ENCODE measurements around the gene NSMCE4A.
"Not testable (repeated sequence)": the region's sequence is repeated elsewhere in the genome, so short reads cannot be mapped to it uniquely, and the experiment has no call there.

Gene NSMCE4A

GRCh38 chr10:121974535-121975294 is at the start of gene NSMCE4A:
NSMCE4A (minus strand) TSS chr10:121975217; CDS start chr10:121975165, 52 bp downstream.
- peak; percentile 74 for DNase-seq

- not testable (repeated sequence) for DNase-seq
Observed at GRCh38 chr10:122023257-122023656, 48.2 kb upstream of the NSMCE4A start.

- no peak for DNase-seq
Observed at GRCh38 chr10:122022276-122022675, 47.3 kb upstream of the NSMCE4A start.

- no peak for DNase-seq
Observed at GRCh38 chr10:122021828-122022227, 46.8 kb upstream of the NSMCE4A start.

- DNase-seq, result no peak
Observed at GRCh38 chr10:122021379-122021778, 46.4 kb upstream of the NSMCE4A start.

- DNase-seq, result no peak
Observed at GRCh38 chr10:122020226-122020625, 45.2 kb upstream of the NSMCE4A start.

- DNase-seq, result no peak
Observed at GRCh38 chr10:122019414-122019975, 44.5 kb upstream of the NSMCE4A start.

- DNase-seq, result no peak
Observed at GRCh38 chr10:122018951-122019413, 44.0 kb upstream of the NSMCE4A start.

GRCh38 chr10:122018491-122018890 is 43.5 kb upstream of the NSMCE4A start:
- no peak for DNase-seq

GRCh38 chr10:122017926-122018325 is 42.9 kb upstream of the NSMCE4A start:
- DNase-seq, result not testable (repeated sequence)

- DNase-seq, result no peak
Observed at GRCh38 chr10:122014652-122015248, 39.7 kb upstream of the NSMCE4A start.

GRCh38 chr10:122013311-122013780 is 38.3 kb upstream of the NSMCE4A start:
- no peak for DNase-seq

GRCh38 chr10:122012731-122013130 is 37.7 kb upstream of the NSMCE4A start:
- no peak for DNase-seq

GRCh38 chr10:122010405-122011050 is 35.5 kb upstream of the NSMCE4A start:
- DNase-seq, result no peak

- DNase-seq, result no peak
Observed at GRCh38 chr10:122007415-122007814, 32.4 kb upstream of the NSMCE4A start.

GRCh38 chr10:122001698-122002097 is 26.7 kb upstream of the NSMCE4A start:
- no peak for DNase-seq

- DNase-seq, result no peak
Observed at GRCh38 chr10:121999301-121999700, 24.3 kb upstream of the NSMCE4A start.

GRCh38 chr10:121998462-121998861 is 23.4 kb upstream of the NSMCE4A start:
- DNase-seq, result no peak

- DNase-seq, result no peak
Observed at GRCh38 chr10:121994429-121994941, 19.5 kb upstream of the NSMCE4A start.

GRCh38 chr10:121991727-121992126 is 16.7 kb upstream of the NSMCE4A start:
- not testable (repeated sequence) for DNase-seq

- no peak for DNase-seq
Observed at GRCh38 chr10:121990015-121990677, 15.1 kb upstream of the NSMCE4A start.
